HG02798 (cell line): ENCODE results near the gene SH3BGR.
"Not testable (repeated sequence)": the region's sequence is repeated elsewhere in the genome, so short reads cannot be mapped to it uniquely, and the experiment has no call there.

Experiments
- ATAC-seq: cut with Tn5 transposase; IDR thresholded peaks from one replicate; pipeline ENCODE4 v1.9.1; 2021; ENCODE audit warnings: mild to moderate bottlenecking; ENCODE audit not compliant: unreplicated experiment, poor library complexity

The SH3BGR gene

GRCh38 chr21:39537571-39537970 is 85.8 kb downstream of the SH3BGR start:
- no peak for ATAC-seq

- no peak for ATAC-seq
Observed at GRCh38 chr21:39538453-39539042, 86.8 kb downstream of the SH3BGR start.

- not testable (repeated sequence) for ATAC-seq
Observed at GRCh38 chr21:39540367-39540766, 88.6 kb downstream of the SH3BGR start.

GRCh38 chr21:39542736-39543135 is 91.0 kb downstream of the SH3BGR start:
- ATAC-seq = no peak

- ATAC-seq = no peak
Observed at GRCh38 chr21:39546522-39546921, 94.8 kb downstream of the SH3BGR start.

- no peak for ATAC-seq
Observed at GRCh38 chr21:39552856-39553255, 101.1 kb downstream of the SH3BGR start.

GRCh38 chr21:39553331-39553730 is 101.6 kb downstream of the SH3BGR start:
- no peak for ATAC-seq

- no peak for ATAC-seq
Observed at GRCh38 chr21:39555911-39556590, 104.3 kb downstream of the SH3BGR start.

GRCh38 chr21:39559511-39559910 is 107.7 kb downstream of the SH3BGR start:
- no peak for ATAC-seq

GRCh38 chr21:39561140-39561539 is 109.4 kb downstream of the SH3BGR start:
- no peak for ATAC-seq

GRCh38 chr21:39562791-39563770 is 111.3 kb downstream of the SH3BGR start:
- ATAC-seq = no peak

- no peak for ATAC-seq
Observed at GRCh38 chr21:39564200-39564599, 112.4 kb downstream of the SH3BGR start.
